SHP77 (cell line): ENCODE measurements around the gene FZD1.
A peak's percentile ranks its signal among the peaks of the same experiment; 100 is the strongest.

Experiments used
- DNase-seq, 2 experiments: peaks; one replicate each; lab custom pipeline; 2025; lab: John Stamatoyannopoulos, UW

The FZD1 gene

GRCh38 chr7:91264046-91264923, at the start of gene FZD1:
Gene FZD1, plus strand, starts transcription at chr7:91264433. Its CDS starts 448 bp downstream, at chr7:91264881.
- DNase-seq, result peak; percentile 95 to 96

- no peak for DNase-seq
Measured at GRCh38 chr7:91226411-91226810, 37.8 kb upstream of the FZD1 start.

- DNase-seq, result no peak
Measured at GRCh38 chr7:91228327-91228726, 35.9 kb upstream of the FZD1 start.

GRCh38 chr7:91228927-91229558, 35.2 kb upstream of the FZD1 start:
- no peak for DNase-seq

GRCh38 chr7:91230100-91230499, 34.1 kb upstream of the FZD1 start:
- no peak for DNase-seq

GRCh38 chr7:91230503-91230902, 33.7 kb upstream of the FZD1 start:
- no peak for DNase-seq

- DNase-seq, result no peak
Measured at GRCh38 chr7:91233212-91233611, 31.0 kb upstream of the FZD1 start.

- DNase-seq, result no peak
Measured at GRCh38 chr7:91235211-91235832, 28.9 kb upstream of the FZD1 start.

GRCh38 chr7:91239171-91239604, 25.0 kb upstream of the FZD1 start:
- no peak for DNase-seq

GRCh38 chr7:91239772-91240171, 24.5 kb upstream of the FZD1 start:
- DNase-seq, result no peak

- no peak for DNase-seq
Measured at GRCh38 chr7:91240376-91240941, 23.8 kb upstream of the FZD1 start.

- no peak for DNase-seq
Measured at GRCh38 chr7:91242097-91242844, 22.0 kb upstream of the FZD1 start.

GRCh38 chr7:91243591-91244301, 20.5 kb upstream of the FZD1 start:
- peak in 1 of 2 experiments; percentile 25 for DNase-seq

GRCh38 chr7:91247500-91247899, 16.7 kb upstream of the FZD1 start:
- DNase-seq, result no peak

- DNase-seq, result no peak
Measured at GRCh38 chr7:91248996-91249395, 15.2 kb upstream of the FZD1 start.

- no peak for DNase-seq
Measured at GRCh38 chr7:91249506-91250233, 14.6 kb upstream of the FZD1 start.

- no peak for DNase-seq
Measured at GRCh38 chr7:91250706-91251105, 13.5 kb upstream of the FZD1 start.

GRCh38 chr7:91251877-91252276, 12.4 kb upstream of the FZD1 start:
- DNase-seq, result no peak

- DNase-seq, result peak; percentile 29 to 45
Measured at GRCh38 chr7:91263384-91264045, 718 bp upstream of the FZD1 start.
